Transverse colon (tissue), 4 donors: ENCODE measurements around the gene DQX1. TPM values are rescaled to one million over a fixed set of nuclear protein-coding genes. Genes with fewer than 3 reads are reported as not detected.

Experiments used
- DNase-seq: peaks from one replicate; pipeline ENCODE4 v3.0.0-alpha.2; 2019
- H3K27ac ChIP-seq, 4 donors: fragments of 200-600 bp; sonication (generic); 2 replicates each; pipeline ENCODE4 v1.5.1; 2016 to 2018; ENCODE audit warnings: inconsistent platforms in 4 of 4
- H3K27me3 ChIP-seq: fragments of 200-600 bp; sonication (generic); 2 replicates; pipeline ENCODE4 v1.5.1; 2017; ENCODE audit warnings: inconsistent platforms
- H3K36me3 ChIP-seq, 4 donors: fragments of 200-600 bp; sonication (generic); 2 replicates each; pipeline ENCODE4 v1.5.1; 2017 to 2019; ENCODE audit warnings: inconsistent platforms in 4 of 4
- H3K4me1 ChIP-seq, 4 donors: fragments of 200-600 bp; sonication (generic); 2 replicates each; pipeline ENCODE4 v1.5.1; 2017 to 2020; ENCODE audit warnings: inconsistent platforms in 4 of 4
- H3K4me3 ChIP-seq, 4 donors: fragments of 200-600 bp; sonication (generic); 1 replicate in 1 of 4; 2 replicates in 3 of 4; pipeline versions ENCODE4 v1.5.1 to v1.6.1; 2017 to 2019; ENCODE audit warnings: inconsistent platforms in 4 of 4
- H3K9me3 ChIP-seq, 2 donors: fragments of 200-600 bp; sonication (generic); 2 replicates each; pipeline ENCODE4 v1.5.1; 2017 to 2019; ENCODE audit warnings: inconsistent platforms in 2 of 2
- CTCF ChIP-seq, 5 experiments: fragments of 200-600 bp in 3 of 5; fragments of 450-650 bp in 2 of 5; sonication (generic) in 3 of 5; IDR thresholded peaks; 1 replicate in 2 of 5; 2 replicates in 3 of 5; pipeline ENCODE4 v1.5.1; 2016 to 2017; ENCODE audit warnings: antibody characterized with exemption in 5 of 5, inconsistent platforms in 3 of 5, mild to moderate bottlenecking in 2 of 5, moderate library complexity in 1 of 5
- EP300 ChIP-seq: sonication (generic); formaldehyde crosslinking; IDR thresholded peaks from one replicate; pipeline ENCODE4 v1.6.1; 2017; ENCODE audit warnings: antibody characterized with exemption, low read depth
- POLR2A ChIP-seq: fragments of 450-650 bp; IDR thresholded peaks from one replicate; pipeline ENCODE4 v1.6.1; 2016; ENCODE audit warnings: antibody characterized with exemption, mild to moderate bottlenecking, moderate library complexity
- POLR2AphosphoS5 ChIP-seq, 3 donors: sonication (generic); formaldehyde crosslinking; IDR thresholded peaks; one replicate each; pipeline ENCODE4 v1.6.1; 2016; ENCODE audit warnings: antibody characterized with exemption in 3 of 3
- WGBS, 2 donors: methylation state at CpG; one replicate each; pipeline ENCODE4 v1.1.5; 2018; ENCODE audit warnings: low coverage in 1 of 2; 5-methylcytosine and 5-hydroxymethylcytosine counted together
- in situ Hi-C, 4 donors: fragments of 200-750 bp; cut with MboI; loops; one replicate each; pipeline versions ENCODE4 v1.15.0 to v1.15.1; 2017; ENCODE audit warnings: low sequenced_read_pairs in 3 of 4, low pct_ligation_motif_present in 1 of 4, low pct_unique_long_range_greater_than_20kb in 1 of 4
- intact Hi-C: fragments of 100-400 bp; cut with DNase I; formaldehyde crosslinking; loops from one replicate; pipeline ENCODE4 v1.15.1; 2023; ENCODE audit warnings: low total_unique reads
- total RNA-seq, 4 donors: library from RNA; depleted of rRNA; stranded (reverse); fragments of >200 nt; gene quantifications; one replicate each; pipeline ENCODE4 v1.1.0, GENCODE V29; 2016

The DQX1 gene
- total RNA-seq, 4 donors from 2014 or later, result 32.4 to 194 (median 53.1) TPM

- Histone ChIP-seq H3K4me3 (peak within 1 kb of the TSS; percentile 79 to 95 (median 79)), H3K4me1 (peaks cover 14 to 28% (median 19%) of the 10 kb centered on the region in 4 donors), H3K27me3 (no peaks in the 10 kb centered on the region), H3K36me3 (peaks cover 0 to 23% (median 8%) of the 10 kb centered on the region in 4 donors), H3K27ac (peak within 1 kb of the TSS; percentile 85 to 94 (median 92)), H3K9me3 (no peaks in the 10 kb centered on the region)
- WGBS, 2 donors, result 0% methylated on average over 76 of the region's 87 CpGs; no CpG with 5 or more reads in 1 of the 2 donors
- in situ Hi-C loops (no loop called here), intact Hi-C loops (loop anchor here (2.0 kb wide), 1 partner anchor 47 kb away; the partner anchor contains the start of genes CCDC142 and TTC31)
- TF ChIP-seq CTCF (IDR thresholded peaks at IDR 0.05), result no peak
- peak; percentile 85 to 93 (median 86) for TF ChIP-seq POLR2AphosphoS5 (IDR thresholded peaks at IDR 0.05)
- peak; percentile 90 for TF ChIP-seq POLR2A
- peak; percentile 56 for TF ChIP-seq EP300
- peak; percentile 99 for DNase-seq
Observed at GRCh38 chr2:74529357-74530238, 3.6 kb upstream of the DQX1 start, which contains the start of the genes AUP1 and HTRA2. AUP1 (minus strand) TSS chr2:74529706; CDS start chr2:74529629, 77 bp downstream. HTRA2 (plus strand) TSS chr2:74529933; CDS start chr2:74530007, 74 bp downstream.

- WGBS, 2 donors, result 0 to 17% methylated on average over 9 to 21 of the region's 29 CpGs
- peak overlapping the region; percentile 79 to 95 (median 79) for H3K4me3 ChIP-seq
- H3K36me3 ChIP-seq, result peaks cover 0 to 23% (median 8%) of the 10 kb centered on the region in 4 donors
- intact Hi-C loops (no loop called here), in situ Hi-C loops (no loop called here)
- peak; percentile 32 for DNase-seq
- H3K4me1 ChIP-seq, result peaks cover 14 to 28% (median 19%) of the 10 kb centered on the region in 4 donors
- no peaks in the 10 kb centered on the region for H3K9me3 ChIP-seq
- TF ChIP-seq CTCF (IDR thresholded peaks at IDR 0.05), result no peak
- TF ChIP-seq POLR2A, result no peak
- TF ChIP-seq EP300, result no peak
- TF ChIP-seq POLR2AphosphoS5 (IDR thresholded peaks at IDR 0.05), result no peak
- H3K27ac ChIP-seq, result peak overlapping the region; percentile 85 to 94 (median 92)
- no peaks in the 10 kb centered on the region for H3K27me3 ChIP-seq
Observed at GRCh38 chr2:74528600-74529356, 2.7 kb upstream of the DQX1 start.

GRCh38 chr2:74527741-74528140 lies 1.7 kb upstream of the DQX1 start:
- Histone ChIP-seq H3K36me3 (peaks cover 0 to 19% (median 8%) of the 10 kb centered on the region in 4 donors), H3K4me1 (peaks cover 14 to 28% (median 19%) of the 10 kb centered on the region in 4 donors), H3K4me3 (no peak overlapping the region), H3K27me3 (no peaks in the 10 kb centered on the region), H3K27ac (no peak overlapping the region), H3K9me3 (no peaks in the 10 kb centered on the region)
- 94 to 95% methylated on average over 6 to 9 of the region's 9 CpGs for WGBS, 2 donors
- no peak for TF ChIP-seq CTCF (IDR thresholded peaks at IDR 0.05)
- no peak for TF ChIP-seq EP300
- no peak for TF ChIP-seq POLR2AphosphoS5 (IDR thresholded peaks at IDR 0.05)
- TF ChIP-seq POLR2A, result no peak
- in situ Hi-C loops (no loop called here), intact Hi-C loops (no loop called here)
- DNase-seq, result no peak
